K562 (cell line): ENCODE results near the gene NDFIP1. TPM values are rescaled to one million over a fixed set of nuclear protein-coding genes. Genes with fewer than 3 reads are reported as not detected.

Source experiments
- CBX5 ChIP-seq: IDR thresholded peaks from 2 replicates; pipeline ENCODE4 v1.6.1; 2014; ENCODE audit warnings: low read depth, borderline replicate concordance
- EHMT2 ChIP-seq: fragments of 450-650 bp; IDR thresholded peaks from 2 replicates; pipeline ENCODE4 v1.6.1; 2018; ENCODE audit warnings: antibody characterized with exemption
- ETS2 ChIP-seq: IDR thresholded peaks from 2 replicates; pipeline ENCODE4 v1.6.1; 2016; ENCODE audit warnings: borderline replicate concordance, missing genetic modification characterization, mild to moderate bottlenecking, moderate library complexity, missing compliant biosample characterization; ENCODE audit not compliant: poor library complexity, severe bottlenecking
- HMGN3 ChIP-seq: IDR thresholded peaks from 2 replicates; pipeline ENCODE4 v1.6.1; 2011; ENCODE audit warnings: borderline replicate concordance, low read depth, mild to moderate bottlenecking, mixed read lengths, low read length; ENCODE audit not compliant: insufficient read length; ENCODE audit errors: extremely low read depth
- JUND ChIP-seq, 2 experiments: IDR thresholded peaks; 2 replicates in 1 of 2; 3 replicates in 1 of 2; pipeline ENCODE4 v1.6.1; 2011; ENCODE audit warnings: borderline replicate concordance in 2 of 2, low read depth in 2 of 2, low read length in 2 of 2, improper control_type of control experiment in 1 of 2, missing biosample characterization in 1 of 2, missing genetic modification characterization in 1 of 2, missing genetic modification reagents in 1 of 2
- MAFG ChIP-seq: fragments of 450-650 bp; conservative IDR thresholded peaks from 2 replicates; pipeline ENCODE4 v1.6.1; 2016; ENCODE audit warnings: missing genetic modification characterization, missing compliant biosample characterization
- NELFE ChIP-seq: IDR thresholded peaks from 2 replicates; pipeline ENCODE4 v1.6.1; 2011; ENCODE audit warnings: mild to moderate bottlenecking; ENCODE audit not compliant: insufficient read depth, insufficient read length
- PML ChIP-seq: IDR thresholded peaks from 2 replicates; pipeline ENCODE4 v1.6.1; 2012; ENCODE audit warnings: low read length, inconsistent platforms
- RBM22 ChIP-seq: fragments of 200-400 bp; formaldehyde crosslinking; IDR thresholded peaks from 2 replicates; pipeline ENCODE4 v1.6.1; 2018; ENCODE audit warnings: low read length, low read depth; ENCODE audit not compliant: poor library complexity, severe bottlenecking
- RFX1 ChIP-seq: fragments of 450-650 bp; IDR thresholded peaks from 2 replicates; pipeline ENCODE4 v1.6.1; 2016; ENCODE audit warnings: mild to moderate bottlenecking, moderate library complexity
- SLC30A9 ChIP-seq: fragments of 250-450 bp; sonication (Bioruptor Pico); IDR thresholded peaks from 2 replicates; pipeline ENCODE4 v1.8.0; 2022; ENCODE audit warnings: mild to moderate bottlenecking, moderate library complexity
- SMARCA4 ChIP-seq: fragments of 450-650 bp; IDR thresholded peaks from 2 replicates; pipeline ENCODE4 v1.6.1; 2016
- TCF3 ChIP-seq: sonication (generic); formaldehyde crosslinking; IDR thresholded peaks from 2 replicates; pipeline ENCODE4 v1.4.0; 2020; ENCODE audit warnings: mild to moderate bottlenecking, missing genetic modification reagents
- TRIM28 ChIP-seq: fragments of 450-650 bp; IDR thresholded peaks from 2 replicates; pipeline ENCODE4 v1.6.1; 2017
- ZFP30 ChIP-seq: fragments of 250-450 bp; sonication (Bioruptor Pico); IDR thresholded peaks from 2 replicates; pipeline ENCODE4 v1.8.0; 2022; ENCODE audit warnings: moderate library complexity, mild to moderate bottlenecking, inconsistent platforms, borderline replicate concordance
- ZNF3 ChIP-seq: fragments of 250-450 bp; sonication (Bioruptor Pico); IDR thresholded peaks from 2 replicates; pipeline ENCODE4 v1.5.0; 2021; ENCODE audit warnings: mild to moderate bottlenecking, moderate library complexity
- ZNF431 ChIP-seq: sonication (generic); formaldehyde crosslinking; IDR thresholded peaks from 2 replicates; pipeline ENCODE4 v1.8.0; 2022; ENCODE audit warnings: mild to moderate bottlenecking, missing genetic modification reagents
- ZNF778 ChIP-seq: fragments of 450-650 bp; formaldehyde crosslinking; IDR thresholded peaks from 2 replicates; pipeline ENCODE4 v1.4.0; 2020; ENCODE audit warnings: mild to moderate bottlenecking, moderate library complexity
- ZSCAN32 ChIP-seq: fragments of 450-650 bp; formaldehyde crosslinking; IDR thresholded peaks from 2 replicates; pipeline ENCODE4 v1.4.0; 2020; ENCODE audit warnings: mild to moderate bottlenecking, moderate library complexity
- polyA plus RNA-seq, 8 experiments: library from polyadenylated mRNA; depleted of rRNA in 4 of 8; stranded (reverse) in 5 of 8; unstranded in 3 of 8; fragments of >200 nt; fragmentation: Nextera tagmentation in 2 of 8; fragmentation: Illumina TruSeq in 1 of 8; extraction: Ambion mirVana in 2 of 8; extraction: Trizol in 1 of 8; gene quantifications; 2 replicates each; pipeline versions ENCODE4 v1.2.1 to v1.2.3, GENCODE V29; 2011 to 2014; ENCODE audit warnings: inconsistent platforms in 1 of 8, missing spikeins in 1 of 8
- total RNA-seq, 7 experiments: library from RNA; depleted of rRNA in 6 of 7; stranded (reverse); fragments of >200 nt in 6 of 7; fragmentation: Illumina TruSeq in 2 of 7; extraction: Trizol in 2 of 7; gene quantifications; 2 replicates each; pipeline versions ENCODE4 v1.2.1 to v1.2.3, GENCODE V29; 2011 to 2021; ENCODE audit warnings: low replicate concordance in 1 of 7
- TF ChIP-seq, protein P1 (sequence below): fragments of 450-650 bp; conservative IDR thresholded peaks from 2 replicates; pipeline ENCODE4 v1.6.1; 2016; ENCODE audit warnings: missing genetic modification characterization, low read depth, mild to moderate bottlenecking, control low read depth, missing compliant biosample characterization
- TF ChIP-seq, protein P2 (sequence below): fragments of 450-650 bp; IDR thresholded peaks from one replicate; pipeline ENCODE4 v1.6.1; 2018; ENCODE audit warnings: mild to moderate bottlenecking, moderate library complexity; ENCODE audit not compliant: partially characterized antibody
- TF ChIP-seq, protein P3 (sequence below): fragments of 250-450 bp; sonication (Bioruptor Pico); IDR thresholded peaks from 2 replicates; pipeline ENCODE4 v1.5.0; 2021; ENCODE audit warnings: mild to moderate bottlenecking, borderline replicate concordance
- TF ChIP-seq, protein P4 (sequence below): fragments of 250-450 bp; sonication (Bioruptor Pico); IDR thresholded peaks from 2 replicates; pipeline ENCODE4 v1.6.1; 2021; ENCODE audit warnings: mild to moderate bottlenecking

Gene NDFIP1
- total and polyA plus RNA-seq, 9 of the 15 experiments (the other 6 are each of a cell fraction or from before 2014, with no cell fraction given), result 5.3 to 37.5 (median 31.9) TPM

DNA sequence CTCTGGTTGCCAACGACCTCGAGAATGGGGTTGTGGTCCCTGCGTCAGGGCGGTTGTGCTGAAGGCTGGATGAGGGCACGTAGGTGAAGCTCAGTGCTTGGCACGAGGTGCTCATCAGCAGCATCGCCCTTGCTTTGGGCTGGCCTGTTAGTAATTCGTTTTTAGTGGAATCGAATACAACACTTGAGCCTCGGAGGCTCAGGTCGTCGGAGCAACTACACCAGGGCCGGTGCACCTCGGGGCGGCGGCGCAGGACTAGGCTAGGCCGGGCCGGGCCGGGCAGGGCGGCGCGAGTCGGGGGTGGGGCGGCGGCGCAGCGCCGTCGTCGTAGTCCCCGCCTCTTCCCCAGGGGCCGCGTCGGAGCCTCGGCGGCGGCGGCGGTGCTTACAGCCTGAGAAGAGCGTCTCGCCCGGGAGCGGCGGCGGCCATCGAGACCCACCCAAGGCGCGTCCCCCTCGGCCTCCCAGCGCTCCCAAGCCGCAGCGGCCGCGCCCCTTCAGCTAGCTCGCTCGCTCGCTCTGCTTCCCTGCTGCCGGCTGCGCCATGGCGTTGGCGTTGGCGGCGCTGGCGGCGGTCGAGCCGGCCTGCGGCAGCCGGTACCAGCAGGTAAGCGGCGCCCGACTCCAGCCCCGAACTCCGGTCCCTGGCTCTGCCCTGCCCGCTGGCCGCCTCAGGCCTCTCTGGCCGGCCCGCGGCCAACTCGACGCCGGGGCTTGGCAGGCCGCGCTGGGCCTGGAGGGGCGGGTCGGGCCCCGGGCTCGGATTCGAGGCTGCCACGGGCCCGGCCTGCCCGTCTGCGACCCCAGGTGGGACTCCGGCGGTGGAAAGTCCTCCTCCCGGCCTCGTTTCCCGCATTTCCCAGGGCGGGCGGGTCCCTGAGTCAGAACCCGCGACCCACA, at the start of gene NDFIP1 (continued):
- TF ChIP-seq RBM22 (no peak), ZNF778 (CRISPR knock-in tag) (no peak), EHMT2 (no peak), ZNF3 (no peak), TCF3 (CRISPR knock-in tag) (no peak; the same call in 1 of the 2 replicates), ZSCAN32 (no peak), PML (no peak), NELFE (no peak), MAFG (tag) (no peak), HMGN3 (peak; percentile 50), RFX1 (no peak), TRIM28 (no peak), SLC30A9 (no peak), CBX5 (no peak), ZNF431 (peak; percentile 69; the same call in 1 of the 2 replicates), SMARCA4 (no peak), JUND (IDR thresholded peaks at IDR 0.05; ENCODE audit: borderline replicate concordance, low read depth, low read length) (no peak), JUND (tag; IDR thresholded peaks at IDR 0.05; ENCODE audit: borderline replicate concordance, low read depth, low read length) (no peak), ZFP30 (no peak), ETS2 (tag) (no peak)
- TF ChIP-seq, protein P1, sequence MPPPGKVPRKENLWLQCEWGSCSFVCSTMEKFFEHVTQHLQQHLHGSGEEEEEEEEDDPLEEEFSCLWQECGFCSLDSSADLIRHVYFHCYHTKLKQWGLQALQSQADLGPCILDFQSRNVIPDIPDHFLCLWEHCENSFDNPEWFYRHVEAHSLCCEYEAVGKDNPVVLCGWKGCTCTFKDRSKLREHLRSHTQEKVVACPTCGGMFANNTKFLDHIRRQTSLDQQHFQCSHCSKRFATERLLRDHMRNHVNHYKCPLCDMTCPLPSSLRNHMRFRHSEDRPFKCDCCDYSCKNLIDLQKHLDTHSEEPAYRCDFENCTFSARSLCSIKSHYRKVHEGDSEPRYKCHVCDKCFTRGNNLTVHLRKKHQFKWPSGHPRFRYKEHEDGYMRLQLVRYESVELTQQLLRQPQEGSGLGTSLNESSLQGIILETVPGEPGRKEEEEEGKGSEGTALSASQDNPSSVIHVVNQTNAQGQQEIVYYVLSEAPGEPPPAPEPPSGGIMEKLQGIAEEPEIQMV (tag), result no peak
- TF ChIP-seq, protein P2, sequence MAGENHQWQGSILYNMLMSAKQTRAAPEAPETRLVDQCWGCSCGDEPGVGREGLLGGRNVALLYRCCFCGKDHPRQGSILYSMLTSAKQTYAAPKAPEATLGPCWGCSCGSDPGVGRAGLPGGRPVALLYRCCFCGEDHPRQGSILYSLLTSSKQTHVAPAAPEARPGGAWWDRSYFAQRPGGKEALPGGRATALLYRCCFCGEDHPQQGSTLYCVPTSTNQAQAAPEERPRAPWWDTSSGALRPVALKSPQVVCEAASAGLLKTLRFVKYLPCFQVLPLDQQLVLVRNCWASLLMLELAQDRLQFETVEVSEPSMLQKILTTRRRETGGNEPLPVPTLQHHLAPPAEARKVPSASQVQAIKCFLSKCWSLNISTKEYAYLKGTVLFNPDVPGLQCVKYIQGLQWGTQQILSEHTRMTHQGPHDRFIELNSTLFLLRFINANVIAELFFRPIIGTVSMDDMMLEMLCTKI, result no peak
- TF ChIP-seq, protein P3, sequence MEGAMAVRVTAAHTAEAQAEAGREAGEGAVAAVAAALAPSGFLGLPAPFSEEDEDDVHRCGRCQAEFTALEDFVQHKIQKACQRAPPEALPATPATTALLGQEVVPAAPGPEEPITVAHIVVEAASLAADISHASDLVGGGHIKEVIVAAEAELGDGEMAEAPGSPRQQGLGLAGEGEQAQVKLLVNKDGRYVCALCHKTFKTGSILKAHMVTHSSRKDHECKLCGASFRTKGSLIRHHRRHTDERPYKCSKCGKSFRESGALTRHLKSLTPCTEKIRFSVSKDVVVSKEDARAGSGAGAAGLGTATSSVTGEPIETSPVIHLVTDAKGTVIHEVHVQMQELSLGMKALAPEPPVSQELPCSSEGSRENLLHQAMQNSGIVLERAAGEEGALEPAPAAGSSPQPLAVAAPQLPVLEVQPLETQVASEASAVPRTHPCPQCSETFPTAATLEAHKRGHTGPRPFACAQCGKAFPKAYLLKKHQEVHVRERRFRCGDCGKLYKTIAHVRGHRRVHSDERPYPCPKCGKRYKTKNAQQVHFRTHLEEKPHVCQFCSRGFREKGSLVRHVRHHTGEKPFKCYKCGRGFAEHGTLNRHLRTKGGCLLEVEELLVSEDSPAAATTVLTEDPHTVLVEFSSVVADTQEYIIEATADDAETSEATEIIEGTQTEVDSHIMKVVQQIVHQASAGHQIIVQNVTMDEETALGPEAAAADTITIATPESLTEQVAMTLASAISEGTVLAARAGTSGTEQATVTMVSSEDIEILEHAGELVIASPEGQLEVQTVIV, result no peak
- TF ChIP-seq, protein P4, sequence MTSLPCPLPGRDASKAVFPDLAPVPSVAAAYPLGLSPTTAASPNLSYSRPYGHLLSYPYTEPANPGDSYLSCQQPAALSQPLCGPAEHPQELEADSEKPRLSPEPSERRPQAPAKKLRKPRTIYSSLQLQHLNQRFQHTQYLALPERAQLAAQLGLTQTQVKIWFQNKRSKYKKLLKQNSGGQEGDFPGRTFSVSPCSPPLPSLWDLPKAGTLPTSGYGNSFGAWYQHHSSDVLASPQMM (CRISPR knock-in tag), result no peak
